ENCODE data around the gene PKP4. TPM values are rescaled to one million over a fixed set of nuclear protein-coding genes. Genes with fewer than 3 reads are reported as not detected.

The PKP4 gene
- total and polyA plus RNA-seq, 2 of the 8 experiments (the other 6 are each of a cell fraction or from before 2014, with no cell fraction given) = 48.2 to 88.0 TPM

GRCh38 chr2:158407031-158407430 is 49.7 kb upstream of the PKP4 start (continued):
- TF ChIP-seq CHD7 (IDR thresholded peaks at IDR 0.05; ENCODE audit: insufficient replicate concordance, low read length) (no peak), FOSL1 (IDR thresholded peaks at IDR 0.05; ENCODE audit: insufficient read depth, low read depth, low read length) (no peak), ATF3 (IDR thresholded peaks at IDR 0.05; ENCODE audit: insufficient read depth, low read depth, low read length) (no peak), TEAD4 (IDR thresholded peaks at IDR 0.05; ENCODE audit: low read depth, low read length) (no peak), TAF7 (optimal IDR thresholded peaks at IDR 0.05; ENCODE audit: borderline replicate concordance, low read depth, low read length) (no peak), CREB1 (IDR thresholded peaks at IDR 0.05) (no peak), TCF12 (IDR thresholded peaks at IDR 0.05; ENCODE audit: low read depth, low read length) (no peak), RNF2 (IDR thresholded peaks at IDR 0.05; ENCODE audit: borderline replicate concordance, low read depth, low read length, missing control alignments, poor library complexity, severe bottlenecking) (no peak), JUND (IDR thresholded peaks at IDR 0.05; ENCODE audit: low read length) (no peak), BACH1 (IDR thresholded peaks at IDR 0.05; ENCODE audit: low read length) (no peak), KDM4A (IDR thresholded peaks at IDR 0.05; ENCODE audit: low read depth, low read length, severe bottlenecking) (no peak)
